HEK293 (cell line): ENCODE data around the gene KLK5.

ENCODE experiments used
- GLIS1 ChIP-seq: fragments of 450-650 bp; formaldehyde crosslinking; IDR thresholded peaks from 2 replicates; pipeline ENCODE4 v1.5.1; 2016; ENCODE audit warnings: missing biosample characterization, missing genetic modification characterization
- KLF8 ChIP-seq: fragments of 450-650 bp; formaldehyde crosslinking; IDR thresholded peaks from 2 replicates; pipeline ENCODE4 v1.5.1; 2016; ENCODE audit warnings: missing biosample characterization, missing genetic modification characterization
- ZBTB17 ChIP-seq: fragments of 450-650 bp; formaldehyde crosslinking; IDR thresholded peaks from 2 replicates; pipeline ENCODE4 v1.5.1; 2016; ENCODE audit warnings: missing biosample characterization, missing genetic modification characterization
- ZBTB21 ChIP-seq: fragments of 450-650 bp; formaldehyde crosslinking; IDR thresholded peaks from 2 replicates; pipeline ENCODE4 v1.5.1; 2017; ENCODE audit warnings: missing biosample characterization, missing genetic modification characterization
- ZBTB26 ChIP-seq: fragments of 450-650 bp; formaldehyde crosslinking; optimal IDR thresholded peaks from 2 replicates; pipeline ENCODE3; 2016; ENCODE audit warnings: missing biosample characterization, mild to moderate bottlenecking, missing genetic modification characterization
- ZFHX2 ChIP-seq: fragments of 450-650 bp; formaldehyde crosslinking; conservative IDR thresholded peaks from 2 replicates; pipeline ENCODE4 v1.5.1; 2016; ENCODE audit warnings: missing biosample characterization, missing genetic modification characterization
- ZNF10 ChIP-seq: fragments of 450-650 bp; formaldehyde crosslinking; IDR thresholded peaks from 2 replicates; pipeline ENCODE4 v1.5.1; 2017; ENCODE audit warnings: missing biosample characterization, missing genetic modification characterization
- ZNF132 ChIP-seq: fragments of 450-650 bp; formaldehyde crosslinking; IDR thresholded peaks from 2 replicates; pipeline ENCODE4 v1.5.1; 2017; ENCODE audit warnings: missing biosample characterization, missing genetic modification characterization, borderline replicate concordance
- ZNF175 ChIP-seq: fragments of 450-650 bp; formaldehyde crosslinking; IDR thresholded peaks from 2 replicates; pipeline ENCODE4 v1.5.1; 2016; ENCODE audit warnings: missing biosample characterization, missing genetic modification characterization
- ZNF19 ChIP-seq: fragments of 450-650 bp; formaldehyde crosslinking; IDR thresholded peaks from 2 replicates; pipeline ENCODE4; 2016; ENCODE audit warnings: missing biosample characterization, missing genetic modification characterization, low read depth
- ZNF324 ChIP-seq: fragments of 450-650 bp; formaldehyde crosslinking; IDR thresholded peaks from 2 replicates; pipeline ENCODE4 v1.5.1; 2016; ENCODE audit warnings: missing biosample characterization, missing genetic modification characterization
- ZNF341 ChIP-seq: fragments of 450-650 bp; formaldehyde crosslinking; IDR thresholded peaks from 2 replicates; pipeline ENCODE4; 2016; ENCODE audit warnings: low read depth, missing biosample characterization, missing genetic modification characterization
- ZNF423 ChIP-seq: fragments of 450-650 bp; formaldehyde crosslinking; IDR thresholded peaks from 2 replicates; pipeline ENCODE4 v1.5.1; 2016; ENCODE audit warnings: missing biosample characterization, missing genetic modification characterization
- ZNF433 ChIP-seq: fragments of 450-650 bp; formaldehyde crosslinking; IDR thresholded peaks from 2 replicates; pipeline ENCODE4 v1.5.1; 2016; ENCODE audit warnings: missing biosample characterization, missing genetic modification characterization, low read depth
- ZNF501 ChIP-seq: fragments of 450-650 bp; formaldehyde crosslinking; IDR thresholded peaks from 2 replicates; pipeline ENCODE4 v1.5.1; 2016; ENCODE audit warnings: missing biosample characterization, missing genetic modification characterization
- ZNF529 ChIP-seq: fragments of 450-650 bp; formaldehyde crosslinking; IDR thresholded peaks from 2 replicates; pipeline ENCODE4 v1.5.1; 2017; ENCODE audit warnings: missing genetic modification characterization, missing biosample characterization; ENCODE audit not compliant: insufficient replicate concordance
- ZNF549 ChIP-seq: fragments of 450-650 bp; IDR thresholded peaks from 2 replicates; pipeline ENCODE4 v1.5.1; 2018; ENCODE audit warnings: missing biosample characterization, missing genetic modification characterization, mild to moderate bottlenecking, inconsistent platforms, moderate library complexity
- ZNF560 ChIP-seq: fragments of 450-650 bp; formaldehyde crosslinking; IDR thresholded peaks from 2 replicates; pipeline ENCODE4 v1.5.1; 2017; ENCODE audit warnings: missing biosample characterization, missing genetic modification characterization, borderline replicate concordance
- ZNF580 ChIP-seq: fragments of 450-650 bp; formaldehyde crosslinking; IDR thresholded peaks from 2 replicates; pipeline ENCODE4 v1.5.1; 2016; ENCODE audit warnings: missing biosample characterization, missing genetic modification characterization
- ZNF600 ChIP-seq: fragments of 450-650 bp; formaldehyde crosslinking; IDR thresholded peaks from 2 replicates; pipeline ENCODE4 v1.5.1; 2016; ENCODE audit warnings: missing biosample characterization, missing genetic modification characterization
- ZNF621 ChIP-seq: fragments of 450-650 bp; formaldehyde crosslinking; IDR thresholded peaks from 2 replicates; pipeline ENCODE4 v1.5.1; 2017; ENCODE audit warnings: missing biosample characterization, missing genetic modification characterization
- ZNF664 ChIP-seq: fragments of 450-650 bp; formaldehyde crosslinking; IDR thresholded peaks from 2 replicates; pipeline ENCODE4 v1.5.1; 2016; ENCODE audit warnings: missing biosample characterization, missing genetic modification characterization
- ZNF792 ChIP-seq: fragments of 450-650 bp; formaldehyde crosslinking; IDR thresholded peaks from 2 replicates; pipeline ENCODE4 v1.5.1; 2016; ENCODE audit warnings: missing biosample characterization, missing genetic modification characterization
- TF ChIP-seq, protein P1 (sequence below): fragments of 450-650 bp; formaldehyde crosslinking; IDR thresholded peaks from 2 replicates; pipeline ENCODE4 v1.5.1; 2016; ENCODE audit warnings: missing biosample characterization, missing genetic modification characterization
- TF ChIP-seq, protein P2 (sequence below): fragments of 450-650 bp; formaldehyde crosslinking; IDR thresholded peaks from 2 replicates; pipeline ENCODE4; 2016; ENCODE audit warnings: missing biosample characterization, missing genetic modification characterization
- TF ChIP-seq, protein P3 (sequence below): fragments of 450-650 bp; formaldehyde crosslinking; IDR thresholded peaks from 2 replicates; pipeline ENCODE4 v1.5.1; 2016; ENCODE audit warnings: missing biosample characterization, missing genetic modification characterization
- TF ChIP-seq, protein P4 (sequence below): fragments of 450-650 bp; formaldehyde crosslinking; IDR thresholded peaks from 2 replicates; pipeline ENCODE4 v1.5.1; 2016; ENCODE audit warnings: missing biosample characterization, missing genetic modification characterization
- TF ChIP-seq, protein P5 (sequence below): fragments of 450-650 bp; formaldehyde crosslinking; IDR thresholded peaks from 2 replicates; pipeline ENCODE4 v1.5.1; 2016; ENCODE audit warnings: missing biosample characterization, missing genetic modification characterization, low read depth

KLK5 gene

GRCh38 chr19:50912727-50913716, 39.8 kb downstream of the KLK5 start (continued):
- TF ChIP-seq, protein P1, sequence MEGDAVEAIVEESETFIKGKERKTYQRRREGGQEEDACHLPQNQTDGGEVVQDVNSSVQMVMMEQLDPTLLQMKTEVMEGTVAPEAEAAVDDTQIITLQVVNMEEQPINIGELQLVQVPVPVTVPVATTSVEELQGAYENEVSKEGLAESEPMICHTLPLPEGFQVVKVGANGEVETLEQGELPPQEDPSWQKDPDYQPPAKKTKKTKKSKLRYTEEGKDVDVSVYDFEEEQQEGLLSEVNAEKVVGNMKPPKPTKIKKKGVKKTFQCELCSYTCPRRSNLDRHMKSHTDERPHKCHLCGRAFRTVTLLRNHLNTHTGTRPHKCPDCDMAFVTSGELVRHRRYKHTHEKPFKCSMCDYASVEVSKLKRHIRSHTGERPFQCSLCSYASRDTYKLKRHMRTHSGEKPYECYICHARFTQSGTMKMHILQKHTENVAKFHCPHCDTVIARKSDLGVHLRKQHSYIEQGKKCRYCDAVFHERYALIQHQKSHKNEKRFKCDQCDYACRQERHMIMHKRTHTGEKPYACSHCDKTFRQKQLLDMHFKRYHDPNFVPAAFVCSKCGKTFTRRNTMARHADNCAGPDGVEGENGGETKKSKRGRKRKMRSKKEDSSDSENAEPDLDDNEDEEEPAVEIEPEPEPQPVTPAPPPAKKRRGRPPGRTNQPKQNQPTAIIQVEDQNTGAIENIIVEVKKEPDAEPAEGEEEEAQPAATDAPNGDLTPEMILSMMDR (tag by site-specific recombination): 0 out of 2 replicates have a peak, but pooled peaks have one; percentile 10
- 0 out of 2 replicates have a peak, but pooled peaks have one; percentile 22 for TF ChIP-seq ZNF600 (tag by site-specific recombination)
- TF ChIP-seq ZNF529 (tag by site-specific recombination): no peak
- TF ChIP-seq ZFHX2 (tag by site-specific recombination): peak; percentile 93
- TF ChIP-seq ZNF175 (tag by site-specific recombination): no peak
- peak; percentile 56 for TF ChIP-seq ZBTB26 (tag by site-specific recombination)
- TF ChIP-seq ZNF792 (tag by site-specific recombination): no peak
- TF ChIP-seq ZBTB17 (tag by site-specific recombination): peak; percentile 79
- TF ChIP-seq, protein P2, sequence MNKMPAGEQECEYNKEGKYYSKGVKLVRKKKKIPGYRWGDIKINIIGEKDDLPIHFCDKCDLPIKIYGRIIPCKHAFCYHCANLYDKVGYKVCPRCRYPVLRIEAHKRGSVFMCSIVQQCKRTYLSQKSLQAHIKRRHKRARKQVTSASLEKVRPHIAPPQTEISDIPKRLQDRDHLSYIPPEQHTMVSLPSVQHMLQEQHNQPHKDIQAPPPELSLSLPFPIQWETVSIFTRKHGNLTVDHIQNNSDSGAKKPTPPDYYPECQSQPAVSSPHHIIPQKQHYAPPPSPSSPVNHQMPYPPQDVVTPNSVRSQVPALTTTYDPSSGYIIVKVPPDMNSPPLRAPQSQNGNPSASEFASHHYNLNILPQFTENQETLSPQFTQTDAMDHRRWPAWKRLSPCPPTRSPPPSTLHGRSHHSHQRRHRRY (tag by site-specific recombination): no peak
- no peak; the same call in none of the 2 replicates for TF ChIP-seq KLF8
- TF ChIP-seq ZNF132 (tag by site-specific recombination): no peak
- 0 out of 2 replicates have a peak, but pooled peaks have one; percentile 39 for TF ChIP-seq ZNF324 (tag by site-specific recombination)
- TF ChIP-seq, protein P3, sequence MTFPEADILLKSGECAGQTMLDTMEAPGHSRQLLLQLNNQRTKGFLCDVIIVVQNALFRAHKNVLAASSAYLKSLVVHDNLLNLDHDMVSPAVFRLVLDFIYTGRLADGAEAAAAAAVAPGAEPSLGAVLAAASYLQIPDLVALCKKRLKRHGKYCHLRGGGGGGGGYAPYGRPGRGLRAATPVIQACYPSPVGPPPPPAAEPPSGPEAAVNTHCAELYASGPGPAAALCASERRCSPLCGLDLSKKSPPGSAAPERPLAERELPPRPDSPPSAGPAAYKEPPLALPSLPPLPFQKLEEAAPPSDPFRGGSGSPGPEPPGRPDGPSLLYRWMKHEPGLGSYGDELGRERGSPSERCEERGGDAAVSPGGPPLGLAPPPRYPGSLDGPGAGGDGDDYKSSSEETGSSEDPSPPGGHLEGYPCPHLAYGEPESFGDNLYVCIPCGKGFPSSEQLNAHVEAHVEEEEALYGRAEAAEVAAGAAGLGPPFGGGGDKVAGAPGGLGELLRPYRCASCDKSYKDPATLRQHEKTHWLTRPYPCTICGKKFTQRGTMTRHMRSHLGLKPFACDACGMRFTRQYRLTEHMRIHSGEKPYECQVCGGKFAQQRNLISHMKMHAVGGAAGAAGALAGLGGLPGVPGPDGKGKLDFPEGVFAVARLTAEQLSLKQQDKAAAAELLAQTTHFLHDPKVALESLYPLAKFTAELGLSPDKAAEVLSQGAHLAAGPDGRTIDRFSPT (tag by site-specific recombination): peak; percentile 96
- TF ChIP-seq ZBTB21 (tag by site-specific recombination): 0 out of 2 replicates have a peak, but pooled peaks have one; percentile 15
- TF ChIP-seq ZNF423 (tag by site-specific recombination): no peak
- TF ChIP-seq ZNF580: no peak
- peak; percentile 95 for TF ChIP-seq ZNF10
- TF ChIP-seq ZNF549: no peak
- TF ChIP-seq ZNF433 (tag by site-specific recombination): no peak
- TF ChIP-seq ZNF19: no peak
- TF ChIP-seq, protein P4, sequence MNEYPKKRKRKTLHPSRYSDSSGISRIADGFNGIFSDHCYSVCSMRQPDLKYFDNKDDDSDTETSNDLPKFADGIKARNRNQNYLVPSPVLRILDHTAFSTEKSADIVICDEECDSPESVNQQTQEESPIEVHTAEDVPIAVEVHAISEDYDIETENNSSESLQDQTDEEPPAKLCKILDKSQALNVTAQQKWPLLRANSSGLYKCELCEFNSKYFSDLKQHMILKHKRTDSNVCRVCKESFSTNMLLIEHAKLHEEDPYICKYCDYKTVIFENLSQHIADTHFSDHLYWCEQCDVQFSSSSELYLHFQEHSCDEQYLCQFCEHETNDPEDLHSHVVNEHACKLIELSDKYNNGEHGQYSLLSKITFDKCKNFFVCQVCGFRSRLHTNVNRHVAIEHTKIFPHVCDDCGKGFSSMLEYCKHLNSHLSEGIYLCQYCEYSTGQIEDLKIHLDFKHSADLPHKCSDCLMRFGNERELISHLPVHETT (tag by site-specific recombination): peak; percentile 41; the same call in 1 of the 2 replicates
- no peak for TF ChIP-seq ZNF560 (tag by site-specific recombination)
- peak; percentile 83 for TF ChIP-seq GLIS1 (tag by site-specific recombination)
- no peak for TF ChIP-seq ZNF621 (tag by site-specific recombination)
- TF ChIP-seq ZNF341 (tag by site-specific recombination): no peak
- TF ChIP-seq, protein P5, sequence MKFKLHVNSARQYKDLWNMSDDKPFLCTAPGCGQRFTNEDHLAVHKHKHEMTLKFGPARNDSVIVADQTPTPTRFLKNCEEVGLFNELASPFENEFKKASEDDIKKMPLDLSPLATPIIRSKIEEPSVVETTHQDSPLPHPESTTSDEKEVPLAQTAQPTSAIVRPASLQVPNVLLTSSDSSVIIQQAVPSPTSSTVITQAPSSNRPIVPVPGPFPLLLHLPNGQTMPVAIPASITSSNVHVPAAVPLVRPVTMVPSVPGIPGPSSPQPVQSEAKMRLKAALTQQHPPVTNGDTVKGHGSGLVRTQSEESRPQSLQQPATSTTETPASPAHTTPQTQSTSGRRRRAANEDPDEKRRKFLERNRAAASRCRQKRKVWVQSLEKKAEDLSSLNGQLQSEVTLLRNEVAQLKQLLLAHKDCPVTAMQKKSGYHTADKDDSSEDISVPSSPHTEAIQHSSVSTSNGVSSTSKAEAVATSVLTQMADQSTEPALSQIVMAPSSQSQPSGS: no peak
- no peak for TF ChIP-seq ZNF664 (tag by site-specific recombination)
- 0 out of 2 replicates have a peak, but pooled peaks have one; percentile 38 for TF ChIP-seq ZNF501 (tag by site-specific recombination)
